ENCODE results near the gene WDR5B. TPM values are rescaled to one million over a fixed set of nuclear protein-coding genes. Genes with fewer than 3 reads are reported as not detected.

Gene WDR5B
- total RNA-seq, 1 experiment from 2014 or later = 10.5 TPM

Other genes starting within 250 kb of the WDR5B start
- not detected in 2 replicates for gene CASR, start 232.4 kb downstream of the WDR5B start, total RNA-seq (2014; rRNA removed; shearing (Covaris generic); ENCODE audit: low replicate concordance)
- 1.7 TPM in 1 of 2 replicates, not detected in the other for gene CSTA, start 90.8 kb downstream of the WDR5B start, total RNA-seq (2014; rRNA removed; shearing (Covaris generic); ENCODE audit: low replicate concordance)
- gene MIX23, start 32.8 kb downstream of the WDR5B start, total RNA-seq (2014; rRNA removed; shearing (Covaris generic); ENCODE audit: low replicate concordance) = 56.1 and 130 TPM in 2 replicates
- gene FAM162A, start 31.9 kb downstream of the WDR5B start, total RNA-seq (2014; rRNA removed; shearing (Covaris generic); ENCODE audit: low replicate concordance) = 43.5 and 88.0 TPM in 2 replicates
- 102 and 126 TPM in 2 replicates for gene KPNA1, start 98.9 kb upstream of the WDR5B start, total RNA-seq (2014; rRNA removed; shearing (Covaris generic); ENCODE audit: low replicate concordance)
- gene PARP9, start 148.2 kb upstream of the WDR5B start, total RNA-seq (2014; rRNA removed; shearing (Covaris generic); ENCODE audit: low replicate concordance) = 20.8 and 40.0 TPM in 2 replicates
- gene DTX3L, start 148.3 kb upstream of the WDR5B start, total RNA-seq (2014; rRNA removed; shearing (Covaris generic); ENCODE audit: low replicate concordance) = 28.4 and 39.3 TPM in 2 replicates
- gene PARP15, start 161.6 kb upstream of the WDR5B start, total RNA-seq (2014; rRNA removed; shearing (Covaris generic); ENCODE audit: low replicate concordance) = 0.10 TPM in 1 of 2 replicates, not detected in the other